NT2/D1 (cell line): Measurements from ENCODE around the gene RMC1.

Experiments used
- YY1 ChIP-seq: IDR thresholded peaks from 2 replicates; pipeline ENCODE4 v1.6.1; 2011; ENCODE audit not compliant: insufficient read length, insufficient read depth
- ZNF274 ChIP-seq: IDR thresholded peaks from 2 replicates; pipeline ENCODE4 v1.6.1; 2011; ENCODE audit warnings: mild to moderate bottlenecking, low read depth, low read length

GRCh38 chr18:23530195-23530594, 26.9 kb downstream of the RMC1 start:
- TF ChIP-seq YY1, result no peak
- TF ChIP-seq ZNF274, result no peak
